Thoracic aorta (tissue), 2 donors: Measurements from ENCODE around the gene PEAK3. TPM values are rescaled to one million over a fixed set of nuclear protein-coding genes. Genes with fewer than 3 reads are reported as not detected.

ENCODE experiments used
- ATAC-seq: fragments of 150-250 bp; one replicate; pipeline ENCODE4 v1.8.0; 2017; ENCODE audit warnings: low read depth; ENCODE audit not compliant: insufficient number of reproducible peaks, low FRiP score
- DNase-seq: peaks from one replicate; pipeline ENCODE4 v3.0.0-alpha.2; 2020; ENCODE audit warnings: low spot score
- H3K27ac ChIP-seq, 2 donors: fragments of 200-600 bp; sonication (generic); 1 replicate in 1 of 2; 2 replicates in 1 of 2; pipeline ENCODE4 v1.5.1; 2016; ENCODE audit warnings: mild to moderate bottlenecking in 2 of 2, moderate library complexity in 2 of 2
- H3K27me3 ChIP-seq: fragments of 200-600 bp; sonication (generic); replicated peaks from 2 replicates; pipeline ENCODE4 v1.6.0; 2016; ENCODE audit warnings: mild to moderate bottlenecking; ENCODE audit not compliant: insufficient read depth
- H3K36me3 ChIP-seq: fragments of 200-600 bp; sonication (generic); one replicate; pipeline ENCODE4 v1.5.1; 2016
- H3K4me1 ChIP-seq, 2 donors: fragments of 200-600 bp; sonication (generic); 1 replicate in 1 of 2; 2 replicates in 1 of 2; pipeline versions ENCODE4 v1.5.1 to v1.6.0; 2016; ENCODE audit warnings: low read depth in 2 of 2, mild to moderate bottlenecking in 1 of 2; ENCODE audit not compliant: control insufficient read depth in 1 of 2
- H3K4me3 ChIP-seq: fragments of 200-600 bp; sonication (generic); 2 replicates; pipeline ENCODE4 v1.5.1; 2016; ENCODE audit warnings: mild to moderate bottlenecking
- H3K9me3 ChIP-seq: fragments of 200-600 bp; sonication (generic); 2 replicates; pipeline ENCODE4 v1.5.1; 2016
- total RNA-seq, 2 donors: library from RNA; depleted of rRNA; stranded (reverse); fragments of >200 nt; gene quantifications; one replicate each; pipeline versions ENCODE4 v1.1.0 to v1.2.3, GENCODE V29; 2016
- TF ChIP-seq, protein P1 (sequence below): fragments of 200-600 bp; sonication (generic); IDR thresholded peaks from one replicate; pipeline ENCODE4 v1.5.1; 2019; ENCODE audit warnings: antibody characterized with exemption

The PEAK3 gene
- total RNA-seq, 2 donors from 2014 or later: 1.2 to 3.0 TPM

DNA sequence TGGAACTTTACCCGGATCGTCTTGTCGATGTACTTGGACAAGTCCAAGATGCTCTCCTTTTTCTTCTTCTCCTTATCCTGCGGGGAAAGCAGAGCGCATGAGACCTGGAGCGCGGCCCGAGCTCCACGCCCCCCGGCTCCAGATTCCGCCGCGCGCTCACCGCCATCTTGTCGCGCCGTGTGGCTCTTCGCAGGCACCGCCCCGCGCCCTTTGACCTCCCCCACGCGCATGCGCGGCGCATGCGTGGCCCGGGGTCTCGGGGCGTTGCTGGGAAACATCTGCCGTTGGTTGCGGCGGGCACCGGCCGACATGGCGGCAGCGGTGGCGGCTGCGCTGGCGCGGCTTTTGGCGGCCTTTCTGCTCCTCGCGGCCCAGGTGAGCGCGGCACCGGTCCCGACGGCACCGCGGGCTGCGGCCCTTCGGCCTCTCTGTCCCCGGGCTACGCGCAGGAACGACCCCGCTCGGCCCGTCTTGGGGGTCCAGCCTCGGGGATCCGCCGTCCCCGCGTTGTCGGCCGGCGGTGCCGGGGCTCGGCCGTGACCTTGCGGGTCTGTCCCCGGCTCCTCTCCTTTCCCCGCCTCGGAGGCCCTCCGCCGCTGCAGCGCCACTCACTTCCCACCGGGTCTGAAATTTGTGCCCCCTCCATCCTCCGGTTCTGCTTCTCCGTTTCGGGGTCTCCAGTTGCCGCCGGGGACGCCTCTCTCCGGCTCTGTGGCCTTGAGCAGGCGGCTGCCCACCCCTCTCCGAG is 46.6 kb upstream of the PEAK3 start, which contains the start of the genes LSM7 and SPPL2B:
LSM7 (minus strand) TSS at position 186 of the 748 bp plus-strand sequence; CDS start at position 166, 20 bp downstream.
SPPL2B (plus strand) TSS at position 284 of the 748 bp plus-strand sequence; CDS start at position 310, 26 bp downstream.
- DNase-seq (peak; percentile 67), ATAC-seq (peak; percentile 76)
- H3K27ac ChIP-seq: peak within 1 kb of the TSS in 1 of 2 donors; percentile 1
- TF ChIP-seq, protein P1, sequence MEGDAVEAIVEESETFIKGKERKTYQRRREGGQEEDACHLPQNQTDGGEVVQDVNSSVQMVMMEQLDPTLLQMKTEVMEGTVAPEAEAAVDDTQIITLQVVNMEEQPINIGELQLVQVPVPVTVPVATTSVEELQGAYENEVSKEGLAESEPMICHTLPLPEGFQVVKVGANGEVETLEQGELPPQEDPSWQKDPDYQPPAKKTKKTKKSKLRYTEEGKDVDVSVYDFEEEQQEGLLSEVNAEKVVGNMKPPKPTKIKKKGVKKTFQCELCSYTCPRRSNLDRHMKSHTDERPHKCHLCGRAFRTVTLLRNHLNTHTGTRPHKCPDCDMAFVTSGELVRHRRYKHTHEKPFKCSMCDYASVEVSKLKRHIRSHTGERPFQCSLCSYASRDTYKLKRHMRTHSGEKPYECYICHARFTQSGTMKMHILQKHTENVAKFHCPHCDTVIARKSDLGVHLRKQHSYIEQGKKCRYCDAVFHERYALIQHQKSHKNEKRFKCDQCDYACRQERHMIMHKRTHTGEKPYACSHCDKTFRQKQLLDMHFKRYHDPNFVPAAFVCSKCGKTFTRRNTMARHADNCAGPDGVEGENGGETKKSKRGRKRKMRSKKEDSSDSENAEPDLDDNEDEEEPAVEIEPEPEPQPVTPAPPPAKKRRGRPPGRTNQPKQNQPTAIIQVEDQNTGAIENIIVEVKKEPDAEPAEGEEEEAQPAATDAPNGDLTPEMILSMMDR: no peak
- H3K4me3 ChIP-seq: peak within 1 kb of the TSS; percentile 83
- no peaks in the 10 kb centered on the region for H3K9me3 ChIP-seq
- no peaks in the 10 kb centered on the region for H3K27me3 ChIP-seq
- peaks cover 12 to 45% of the 10 kb centered on the region in 2 donors for H3K4me1 ChIP-seq
- H3K36me3 ChIP-seq: no peaks in the 10 kb centered on the region

DNA sequence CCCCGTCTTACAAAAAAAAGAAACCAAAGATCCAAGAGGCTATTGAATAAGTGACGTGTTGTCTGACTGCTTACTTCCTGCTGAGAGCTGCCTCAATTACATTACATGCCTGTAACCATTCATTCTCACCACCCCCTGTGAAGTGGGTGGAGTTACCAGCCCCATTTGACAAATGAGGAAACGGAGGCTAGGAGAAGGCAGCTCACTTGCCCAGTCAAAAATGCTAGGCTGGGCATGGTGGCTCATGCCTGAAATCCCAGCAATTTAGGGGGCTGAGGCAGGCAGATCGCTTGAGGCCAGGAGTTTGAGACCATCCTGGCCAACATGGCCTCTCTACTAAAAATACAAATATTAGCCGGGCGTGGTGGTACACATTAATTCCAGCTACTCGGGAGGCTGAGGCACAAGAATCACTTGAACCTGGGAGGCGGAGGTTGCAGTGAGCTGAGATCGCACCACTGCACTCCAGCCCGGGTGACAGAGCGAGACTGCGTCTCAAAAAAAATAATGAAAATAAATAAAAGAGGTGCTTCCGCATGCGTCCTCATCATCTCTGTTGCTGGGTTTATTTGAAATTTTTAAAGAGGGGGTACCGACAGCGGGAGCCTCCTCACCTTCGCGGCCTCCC is 45.9 kb upstream of the PEAK3 start:
- H3K27ac ChIP-seq: peak overlapping the region in 1 of 2 donors; percentile 1
- ATAC-seq: no peak
- TF ChIP-seq, protein P1: no peak

DNA sequence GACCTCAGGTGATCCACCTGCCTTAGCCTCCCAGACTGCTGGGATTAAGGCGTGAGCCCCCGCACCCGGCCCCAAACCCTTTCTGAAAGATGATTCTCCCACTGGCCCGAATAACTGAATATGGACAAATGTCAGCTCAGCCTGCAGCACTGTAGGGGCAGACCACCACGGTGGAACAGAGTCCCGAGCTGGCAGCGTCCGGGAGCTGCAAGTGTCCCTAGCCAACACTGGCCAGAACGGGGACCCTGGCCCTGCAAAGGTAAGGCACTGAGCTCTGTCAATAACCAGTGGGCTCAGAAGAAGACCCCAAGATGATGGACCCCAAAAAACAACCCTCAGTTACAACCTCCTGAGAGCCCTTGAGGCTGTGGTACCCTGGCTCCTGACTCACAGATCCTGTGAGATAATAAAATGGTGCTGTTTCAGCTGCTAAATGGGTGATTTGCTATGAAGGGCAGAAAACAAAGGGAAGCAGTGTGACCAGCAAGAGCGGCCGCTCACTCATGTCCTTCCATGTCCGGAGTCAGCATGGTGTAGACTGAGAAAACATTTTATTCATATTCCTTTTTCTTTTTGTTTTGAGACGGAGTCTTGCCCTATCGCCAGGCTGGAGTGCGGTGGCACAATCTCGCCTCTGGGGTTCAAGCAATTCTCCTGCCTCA is 44.9 kb upstream of the PEAK3 start:
- no peak overlapping the region for H3K4me3 ChIP-seq
- DNase-seq: no peak
- H3K27me3 ChIP-seq: no peaks in the 10 kb centered on the region
- H3K4me1 ChIP-seq: peaks cover 12 to 45% of the 10 kb centered on the region in 2 donors
- TF ChIP-seq, protein P1: no peak
- ATAC-seq: no peak
- H3K36me3 ChIP-seq: peaks cover 7% of the 10 kb centered on the region
- H3K27ac ChIP-seq: no peak overlapping the region
- H3K9me3 ChIP-seq: no peaks in the 10 kb centered on the region

More for the DNA sequence above, 45.9 kb upstream of the PEAK3 start:
- Histone ChIP-seq H3K4me1 (peaks cover 12 to 45% of the 10 kb centered on the region in 2 donors), H3K27me3 (no peaks in the 10 kb centered on the region), H3K9me3 (no peaks in the 10 kb centered on the region), H3K36me3 (peaks cover 5% of the 10 kb centered on the region), H3K4me3 (peak overlapping the region; percentile 83)
- DNase-seq: peak; percentile 19

DNA sequence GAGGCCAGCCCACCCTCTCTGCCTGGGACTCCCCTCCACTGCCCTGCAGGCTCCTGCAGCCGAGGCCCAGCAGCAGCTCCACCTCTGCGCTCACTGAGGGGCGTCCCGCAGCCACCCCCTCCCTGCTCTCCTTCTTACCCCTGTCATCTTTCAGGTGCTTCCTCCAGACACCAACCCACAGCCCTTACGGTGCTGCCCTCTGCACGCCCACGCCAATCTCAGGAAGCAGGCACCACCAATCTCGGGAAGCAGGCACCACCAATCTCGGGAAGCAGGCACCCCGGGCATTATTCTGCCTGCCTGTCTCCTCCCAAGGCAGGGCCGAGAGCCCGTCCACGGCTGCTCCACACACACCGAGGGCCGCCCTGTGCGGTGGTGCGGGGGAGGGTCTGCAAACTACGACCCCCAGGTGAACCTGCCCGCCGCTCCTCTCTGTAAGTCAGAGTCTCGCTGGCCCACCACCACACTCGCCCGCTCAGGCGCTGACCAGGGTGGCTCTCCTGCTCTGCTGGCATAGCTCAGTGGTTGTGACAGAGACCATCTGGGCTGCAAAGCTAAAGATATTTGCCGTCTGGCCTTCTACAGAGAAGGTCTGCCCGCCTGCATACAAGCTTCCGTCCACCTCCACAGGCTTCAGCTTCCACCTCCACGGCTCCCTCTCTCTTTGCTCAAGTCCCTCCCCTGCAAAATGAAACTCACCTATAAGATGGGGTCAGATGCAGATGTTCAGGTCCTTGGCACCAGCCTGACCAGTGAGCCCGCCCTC is 43.5 kb upstream of the PEAK3 start:
- DNase-seq (no peak), ATAC-seq (no peak)
- no peaks in the 10 kb centered on the region for H3K9me3 ChIP-seq
- H3K36me3 ChIP-seq: peaks cover 7% of the 10 kb centered on the region
- H3K27me3 ChIP-seq: no peaks in the 10 kb centered on the region
- H3K27ac ChIP-seq: no peak overlapping the region
- peaks cover 12 to 34% of the 10 kb centered on the region in 2 donors for H3K4me1 ChIP-seq
- TF ChIP-seq, protein P1: no peak
- no peak overlapping the region for H3K4me3 ChIP-seq
